ENCODE data around the gene RAB11FIP4.

DNA sequence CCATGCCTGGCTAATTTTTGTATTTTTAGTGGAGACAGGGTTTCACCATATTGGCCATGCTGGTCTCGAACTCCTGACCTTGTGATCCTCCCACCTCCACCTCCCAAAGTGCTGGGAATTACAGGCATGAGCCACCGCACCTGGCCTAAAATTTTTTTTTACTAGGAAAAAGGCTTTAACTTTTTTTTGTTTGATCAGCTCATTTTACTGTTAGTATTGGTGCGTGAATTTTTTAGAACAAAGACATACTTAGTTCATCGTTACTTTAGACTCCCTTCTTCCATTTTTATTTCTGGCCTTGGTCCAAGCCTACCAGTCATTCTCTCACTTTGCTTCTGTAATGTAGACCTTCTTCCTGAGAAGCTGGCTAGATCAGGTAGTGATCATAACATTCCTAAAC, 25.4 kb upstream of the RAB11FIP4 start:
- TF ChIP-seq, protein P1, sequence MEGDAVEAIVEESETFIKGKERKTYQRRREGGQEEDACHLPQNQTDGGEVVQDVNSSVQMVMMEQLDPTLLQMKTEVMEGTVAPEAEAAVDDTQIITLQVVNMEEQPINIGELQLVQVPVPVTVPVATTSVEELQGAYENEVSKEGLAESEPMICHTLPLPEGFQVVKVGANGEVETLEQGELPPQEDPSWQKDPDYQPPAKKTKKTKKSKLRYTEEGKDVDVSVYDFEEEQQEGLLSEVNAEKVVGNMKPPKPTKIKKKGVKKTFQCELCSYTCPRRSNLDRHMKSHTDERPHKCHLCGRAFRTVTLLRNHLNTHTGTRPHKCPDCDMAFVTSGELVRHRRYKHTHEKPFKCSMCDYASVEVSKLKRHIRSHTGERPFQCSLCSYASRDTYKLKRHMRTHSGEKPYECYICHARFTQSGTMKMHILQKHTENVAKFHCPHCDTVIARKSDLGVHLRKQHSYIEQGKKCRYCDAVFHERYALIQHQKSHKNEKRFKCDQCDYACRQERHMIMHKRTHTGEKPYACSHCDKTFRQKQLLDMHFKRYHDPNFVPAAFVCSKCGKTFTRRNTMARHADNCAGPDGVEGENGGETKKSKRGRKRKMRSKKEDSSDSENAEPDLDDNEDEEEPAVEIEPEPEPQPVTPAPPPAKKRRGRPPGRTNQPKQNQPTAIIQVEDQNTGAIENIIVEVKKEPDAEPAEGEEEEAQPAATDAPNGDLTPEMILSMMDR (IDR thresholded peaks at IDR 0.05 in 4 of 5, conservative IDR thresholded peaks at IDR 0.05 in 1 of 5) = no peak
- no peak for TF ChIP-seq POLR2A (IDR thresholded peaks at IDR 0.05)

Measured in gastrocnemius medialis (tissue), 4 donors.